ENCODE measurements around the gene TRIM65. TPM values are rescaled to one million over a fixed set of nuclear protein-coding genes. Genes with fewer than 3 reads are reported as not detected.
A peak's percentile ranks its signal among the peaks of the same experiment; 100 is the strongest.

TRIM65 gene
- total and polyA plus RNA-seq, 8 donors: 8.1 to 26.6 (median 10.6) TPM; not detected in 1

GRCh38 chr17:75850928-75851692 is 45.6 kb downstream of the TRIM65 start:
- Histone ChIP-seq H3K36me3 (peaks cover 50 to 68% (median 65%) of the 10 kb centered on the region in 4 donors), H3K9me3 (no peaks in the 10 kb centered on the region), H3K27me3 (no peaks in the 10 kb centered on the region), H3K4me3 (no peak overlapping the region), H3K4me1 (peaks cover 53 to 86% (median 76%) of the 10 kb centered on the region in 4 donors), H3K27ac (peak overlapping the region in 4 of 5 donors; percentile 74 to 99 (median 94))
- whole genome bisulfite sequencing, 5 donors: 64 to 93% (median 88%) methylated on average over 12 of the region's 12 CpGs
- DNase-seq: no peak
- intact Hi-C loops (cut with DNase I; ENCODE audit: low total_unique reads): no loop called here
- TF ChIP-seq EP300 (IDR thresholded peaks at IDR 0.05): peak; percentile 31
- TF ChIP-seq POLR2A (IDR thresholded peaks at IDR 0.05): no peak
- no peak for TF ChIP-seq CTCF (IDR thresholded peaks at IDR 0.05)
- TF ChIP-seq POLR2AphosphoS5 (IDR thresholded peaks at IDR 0.05): peak in 2 of 3 donors; percentile 43 to 69

- Histone ChIP-seq H3K36me3 (peaks cover 52 to 73% (median 70%) of the 10 kb centered on the region in 4 donors), H3K27ac (peak overlapping the region in 4 of 5 donors; percentile 90 to 99 (median 95)), H3K9me3 (no peaks in the 10 kb centered on the region), H3K27me3 (no peaks in the 10 kb centered on the region), H3K4me3 (no peak overlapping the region), H3K4me1 (peaks cover 64 to 99% (median 88%) of the 10 kb centered on the region in 4 donors)
- WGBS, 5 donors: 78 to 87% (median 82%) methylated on average over 9 of the region's 9 CpGs
- TF ChIP-seq POLR2AphosphoS5 (IDR thresholded peaks at IDR 0.05): no peak
- no peak for TF ChIP-seq EP300 (IDR thresholded peaks at IDR 0.05)
- TF ChIP-seq CTCF (IDR thresholded peaks at IDR 0.05): no peak
- TF ChIP-seq POLR2A (IDR thresholded peaks at IDR 0.05): no peak
- DNase-seq: peak in 1 of 2 donors; percentile 9
- intact Hi-C loops (cut with DNase I; ENCODE audit: low total_unique reads): no loop called here
Measured at GRCh38 chr17:75849724-75850123, 47.0 kb downstream of the TRIM65 start.

- DNase-seq: no peak
- Histone ChIP-seq H3K36me3 (peaks cover 52 to 73% (median 70%) of the 10 kb centered on the region in 4 donors), H3K4me1 (peaks cover 63 to 100% (median 89%) of the 10 kb centered on the region in 4 donors), H3K27ac (peak overlapping the region in 4 of 5 donors; percentile 90 to 99 (median 95)), H3K9me3 (no peaks in the 10 kb centered on the region), H3K4me3 (no peak overlapping the region), H3K27me3 (no peaks in the 10 kb centered on the region)
- TF ChIP-seq POLR2AphosphoS5 (IDR thresholded peaks at IDR 0.05): no peak
- 75 to 85% (median 80%) methylated on average over 11 of the region's 11 CpGs for WGBS, 5 donors
- intact Hi-C loops (cut with DNase I; ENCODE audit: low total_unique reads): no loop called here
Measured at GRCh38 chr17:75849279-75849646, 47.5 kb downstream of the TRIM65 start.

- peaks cover 58 to 100% (median 89%) of the 10 kb centered on the region in 4 donors for H3K4me1 ChIP-seq
- H3K4me3 ChIP-seq: no peak overlapping the region
- intact Hi-C loops (cut with DNase I; ENCODE audit: low total_unique reads): no loop called here
- peak; percentile 86 to 88 for DNase-seq
- peak overlapping the region; percentile 17 to 99 (median 91) for H3K27ac ChIP-seq
- H3K27me3 ChIP-seq: no peaks in the 10 kb centered on the region
- no peaks in the 10 kb centered on the region for H3K9me3 ChIP-seq
- TF ChIP-seq CTCF (IDR thresholded peaks at IDR 0.05): peak in 5 of 7 experiments; percentile 38 to 65 (median 55)
- no peak for TF ChIP-seq POLR2A (IDR thresholded peaks at IDR 0.05)
- TF ChIP-seq POLR2AphosphoS5 (IDR thresholded peaks at IDR 0.05): peak in 2 of 3 donors; percentile 37 to 63
- no peak for TF ChIP-seq EP300 (IDR thresholded peaks at IDR 0.05)
- H3K36me3 ChIP-seq: peaks cover 52 to 73% (median 70%) of the 10 kb centered on the region in 4 donors
- 23 to 36% (median 33%) methylated on average over 8 to 16 of the region's 16 CpGs for WGBS, 5 donors
Measured at GRCh38 chr17:75848523-75849278, 48.0 kb downstream of the TRIM65 start.
